Cardiac fibroblast (primary cell): ENCODE measurements around the gene PCGF1.

Experiments
- DNase-seq, 2 donors: peaks; one replicate each; pipeline versions ENCODE4 v3.0.0 to v3.0.0-alpha.2; 2010; ENCODE audit warnings: low read depth in 2 of 2
- H3K4me3 ChIP-seq, 2 donors: replicated peaks in 1 of 2; 1 replicate in 1 of 2; 2 replicates in 1 of 2; pipeline ENCODE4 v1.5.1; 2011; ENCODE audit warnings: low read depth in 2 of 2, low read length in 2 of 2, mild to moderate bottlenecking in 2 of 2, moderate library complexity in 1 of 2
- CTCF ChIP-seq: IDR thresholded peaks from one replicate; pipeline ENCODE4 v1.5.1; 2011; ENCODE audit warnings: low read depth, mild to moderate bottlenecking, low read length, inconsistent platforms

Gene PCGF1

GRCh38 chr2:74525717-74526648, 18.5 kb upstream of the PCGF1 start, which contains the start of gene DQX1:
Gene DQX1 (minus strand): TSS chr2:74526231. CDS start chr2:74525729, 502 bp downstream.
- no peak for TF ChIP-seq CTCF
- peak; percentile 30 to 49 for DNase-seq
- no peak within 1 kb of the TSS for H3K4me3 ChIP-seq

GRCh38 chr2:74524955-74525716, 17.6 kb upstream of the PCGF1 start:
- no peak for DNase-seq
- no peak for TF ChIP-seq CTCF
- H3K4me3 ChIP-seq = no peak overlapping the region

GRCh38 chr2:74524005-74524404, 16.5 kb upstream of the PCGF1 start:
- no peak overlapping the region for H3K4me3 ChIP-seq
- no peak for TF ChIP-seq CTCF
- DNase-seq = no peak

GRCh38 chr2:74522516-74522915, 15.0 kb upstream of the PCGF1 start:
- no peak overlapping the region for H3K4me3 ChIP-seq
- TF ChIP-seq CTCF = no peak
- no peak for DNase-seq

GRCh38 chr2:74516650-74517049, 9.2 kb upstream of the PCGF1 start:
- TF ChIP-seq CTCF = no peak
- no peak overlapping the region for H3K4me3 ChIP-seq
- no peak for DNase-seq

- no peak for TF ChIP-seq CTCF
- DNase-seq = peak; percentile 56 to 59
- peak overlapping the region in 1 of 2 donors; percentile 24 for H3K4me3 ChIP-seq
Observed at GRCh38 chr2:74515981-74516633, 8.6 kb upstream of the PCGF1 start.
